Tibial nerve (tissue), 4 donors: ENCODE results near the gene LGALS9. TPM values are rescaled to one million over a fixed set of nuclear protein-coding genes. Genes with fewer than 3 reads are reported as not detected.
A peak's percentile ranks its signal among the peaks of the same experiment; 100 is the strongest.
"Not testable (repeated sequence)": the region's sequence is repeated elsewhere in the genome, so short reads cannot be mapped to it uniquely, and the experiment has no call there.

Experiments
- DNase-seq, 2 donors: peaks; one replicate each; pipeline ENCODE4 v3.0.0-alpha.2; 2019; ENCODE audit warnings: low spot score in 2 of 2
- H3K27ac ChIP-seq, 4 donors: fragments of 200-600 bp; sonication (generic) in 3 of 4; one replicate each; pipeline ENCODE4 v1.5.1; 2017 to 2019; ENCODE audit warnings: mild to moderate bottlenecking in 1 of 4
- H3K27me3 ChIP-seq, 2 donors: fragments of 200-600 bp; sonication (generic) in 1 of 2; one replicate each; pipeline versions ENCODE4 v1.5.1 to v1.6.0; 2017 to 2019
- H3K36me3 ChIP-seq, 3 donors: fragments of 200-600 bp; sonication (generic); one replicate each; pipeline ENCODE4 v1.5.1; 2018 to 2019
- H3K4me1 ChIP-seq, 4 donors: fragments of 200-600 bp; sonication (generic) in 3 of 4; one replicate each; pipeline ENCODE4 v1.5.1; 2017 to 2019
- H3K4me3 ChIP-seq, 4 donors: fragments of 200-600 bp; sonication (generic) in 3 of 4; one replicate each; pipeline ENCODE4 v1.5.1; 2017 to 2019; ENCODE audit warnings: mild to moderate bottlenecking in 1 of 4, moderate library complexity in 1 of 4
- H3K9me3 ChIP-seq, 4 donors: fragments of 200-600 bp; sonication (generic) in 3 of 4; one replicate each; pipeline ENCODE4 v1.5.1; 2017 to 2019
- CTCF ChIP-seq, 5 experiments: fragments of 200-600 bp in 3 of 5; fragments of 450-650 bp in 2 of 5; sonication (generic) in 3 of 5; IDR thresholded peaks; one replicate each; pipeline ENCODE4 v1.5.1; 2016 to 2019; ENCODE audit warnings: antibody characterized with exemption in 5 of 5, mild to moderate bottlenecking in 3 of 5, moderate library complexity in 2 of 5
- EP300 ChIP-seq, 2 donors: sonication (generic); formaldehyde crosslinking; IDR thresholded peaks; one replicate each; pipeline ENCODE4 v1.6.1; 2017; ENCODE audit warnings: antibody characterized with exemption in 2 of 2, mild to moderate bottlenecking in 1 of 2
- POLR2A ChIP-seq, 2 donors: fragments of 450-650 bp; IDR thresholded peaks; one replicate each; pipeline ENCODE4 v1.6.1; 2017; ENCODE audit warnings: antibody characterized with exemption in 2 of 2, mild to moderate bottlenecking in 2 of 2, moderate library complexity in 2 of 2
- WGBS, 2 donors: methylation state at CpG; one replicate each; pipeline ENCODE4 v1.1.5; 2018; 5-methylcytosine and 5-hydroxymethylcytosine counted together
- total RNA-seq, 4 donors: library from RNA; depleted of rRNA; stranded (reverse); fragments of >200 nt; gene quantifications; one replicate each; pipeline ENCODE4 v1.1.0, GENCODE V29; 2016

The LGALS9 gene
- total RNA-seq, 4 donors from 2014 or later: 11.9 to 73.5 (median 20.7) TPM

DNA sequence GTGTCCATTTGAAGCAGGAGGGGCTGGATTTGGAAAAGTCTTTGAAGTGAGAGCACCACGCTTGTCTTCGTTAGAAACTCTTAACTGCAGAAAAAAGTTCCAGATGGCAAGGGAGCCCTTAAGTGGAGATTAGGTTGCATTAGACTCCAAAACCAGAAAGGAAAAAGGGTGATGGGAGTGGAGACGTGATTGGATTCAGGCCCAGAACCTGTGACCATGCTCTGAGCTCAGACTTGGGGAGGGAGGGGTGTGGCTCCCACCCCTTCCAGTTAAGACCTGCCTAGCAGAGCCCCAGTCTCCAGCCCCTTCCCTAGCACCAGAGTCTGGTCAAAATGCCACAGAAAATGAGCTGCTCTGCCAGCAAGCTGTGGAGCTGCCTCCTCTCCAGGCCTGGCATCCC lies 6.4 kb upstream of the LGALS9 start:
- DNase-seq: no peak
- no peaks in the 10 kb centered on the region for H3K9me3 ChIP-seq
- peaks cover 0 to 8% (median 0%) of the 10 kb centered on the region in 4 donors for H3K4me1 ChIP-seq
- 83 to 88% methylated on average over 3 of the region's 3 CpGs for WGBS, 2 donors
- no peak for TF ChIP-seq EP300 (IDR thresholded peaks at IDR 0.05)
- TF ChIP-seq CTCF (IDR thresholded peaks at IDR 0.05): no peak
- no peak for TF ChIP-seq POLR2A (IDR thresholded peaks at IDR 0.05)
- H3K27me3 ChIP-seq: no peaks in the 10 kb centered on the region
- H3K36me3 ChIP-seq: peaks cover 0 to 77% (median 0%) of the 10 kb centered on the region in 3 donors
- no peak overlapping the region for H3K4me3 ChIP-seq
- H3K27ac ChIP-seq: no peak overlapping the region

GRCh38 chr17:27625856-27626255 lies 5.1 kb upstream of the LGALS9 start:
- TF ChIP-seq CTCF (IDR thresholded peaks at IDR 0.05): no peak
- no peak for TF ChIP-seq POLR2A (IDR thresholded peaks at IDR 0.05)
- no peak for TF ChIP-seq EP300 (IDR thresholded peaks at IDR 0.05)
- Histone ChIP-seq H3K36me3 (peaks cover 0 to 64% (median 0%) of the 10 kb centered on the region in 3 donors), H3K9me3 (no peaks in the 10 kb centered on the region), H3K27me3 (no peaks in the 10 kb centered on the region), H3K27ac (no peak overlapping the region), H3K4me1 (peaks cover 0 to 8% (median 2%) of the 10 kb centered on the region in 4 donors), H3K4me3 (no peak overlapping the region)
- no peak for DNase-seq
- 78 to 89% methylated on average over 5 of the region's 5 CpGs for WGBS, 2 donors

- Histone ChIP-seq H3K27me3 (no peaks in the 10 kb centered on the region), H3K4me1 (peaks cover 0 to 20% (median 12%) of the 10 kb centered on the region in 4 donors), H3K36me3 (peaks cover 0 to 48% (median 0%) of the 10 kb centered on the region in 3 donors), H3K9me3 (no peaks in the 10 kb centered on the region), H3K4me3 (no peak overlapping the region), H3K27ac (no peak overlapping the region)
- 87 to 93% methylated on average over 10 of the region's 10 CpGs for WGBS, 2 donors
- TF ChIP-seq CTCF (IDR thresholded peaks at IDR 0.05): no peak
- TF ChIP-seq EP300 (IDR thresholded peaks at IDR 0.05): no peak
- TF ChIP-seq POLR2A (IDR thresholded peaks at IDR 0.05): no peak
- no peak for DNase-seq
Observed at GRCh38 chr17:27627514-27627913, 3.5 kb upstream of the LGALS9 start.

- peaks cover 0 to 26% (median 18%) of the 10 kb centered on the region in 4 donors for H3K4me1 ChIP-seq
- no peaks in the 10 kb centered on the region for H3K9me3 ChIP-seq
- no peak for DNase-seq
- H3K36me3 ChIP-seq: peaks cover 0 to 40% (median 0%) of the 10 kb centered on the region in 3 donors
- no peak for TF ChIP-seq CTCF (IDR thresholded peaks at IDR 0.05)
- TF ChIP-seq POLR2A (IDR thresholded peaks at IDR 0.05): no peak
- TF ChIP-seq EP300 (IDR thresholded peaks at IDR 0.05): no peak
- no peak overlapping the region for H3K27ac ChIP-seq
- H3K4me3 ChIP-seq: no peak overlapping the region
- H3K27me3 ChIP-seq: no peaks in the 10 kb centered on the region
- 92 to 93% methylated on average over 5 of the region's 5 CpGs for WGBS, 2 donors
Observed at GRCh38 chr17:27628376-27628775, 2.6 kb upstream of the LGALS9 start.

- H3K4me3 ChIP-seq, H3K9me3 ChIP-seq, H3K27me3 ChIP-seq, H3K27ac ChIP-seq, DNase-seq: not testable (repeated sequence)
- H3K4me1 ChIP-seq: peaks cover 0 to 32% (median 24%) of the 10 kb centered on the region in 4 donors
- WGBS, 2 donors: 59 to 63% methylated on average over 3 of the region's 3 CpGs
- H3K36me3 ChIP-seq: peaks cover 0 to 31% (median 0%) of the 10 kb centered on the region in 3 donors
Observed at GRCh38 chr17:27629260-27629659, 1.7 kb upstream of the LGALS9 start.

DNA sequence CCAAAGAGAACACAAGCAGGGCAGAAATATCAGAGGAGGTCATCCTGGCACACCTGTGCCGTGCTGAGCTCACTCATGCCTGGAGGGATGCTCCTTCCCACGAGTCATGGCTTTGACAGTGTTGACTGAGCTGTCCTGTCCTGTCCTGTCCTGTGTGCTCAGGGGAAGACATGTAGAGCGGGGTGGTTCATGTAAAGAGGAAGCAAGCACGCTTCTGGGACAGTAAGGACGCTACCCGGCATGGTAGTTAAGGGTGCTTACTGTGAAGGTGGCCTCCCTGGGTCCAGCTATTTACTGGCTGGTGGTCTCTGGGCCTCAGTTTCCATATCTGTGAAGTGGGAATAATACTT lies 398 bp downstream of the LGALS9 start:
- Histone ChIP-seq H3K27ac (peak overlapping the region in 3 of 4 donors; percentile 55 to 69 (median 67)), H3K4me3 (peak overlapping the region in 3 of 4 donors; percentile 23 to 45 (median 42)), H3K36me3 (peaks cover 0 to 12% (median 0%) of the 10 kb centered on the region in 3 donors), H3K27me3 (no peaks in the 10 kb centered on the region), H3K9me3 (no peaks in the 10 kb centered on the region), H3K4me1 (peaks cover 0 to 34% (median 24%) of the 10 kb centered on the region in 4 donors)
- no peak for DNase-seq
- 57 to 75% methylated on average over 6 of the region's 6 CpGs for WGBS, 2 donors
- no peak for TF ChIP-seq POLR2A (IDR thresholded peaks at IDR 0.05)
- TF ChIP-seq CTCF (IDR thresholded peaks at IDR 0.05): no peak
- no peak for TF ChIP-seq EP300 (IDR thresholded peaks at IDR 0.05)
